ENCODE results near the gene EXD3. TPM values are rescaled to one million over a fixed set of nuclear protein-coding genes. Genes with fewer than 3 reads are reported as not detected.

EXD3 gene
- total RNA-seq, 4 donors from 2014 or later: 2.8 to 16.8 (median 9.1) TPM

DNA sequence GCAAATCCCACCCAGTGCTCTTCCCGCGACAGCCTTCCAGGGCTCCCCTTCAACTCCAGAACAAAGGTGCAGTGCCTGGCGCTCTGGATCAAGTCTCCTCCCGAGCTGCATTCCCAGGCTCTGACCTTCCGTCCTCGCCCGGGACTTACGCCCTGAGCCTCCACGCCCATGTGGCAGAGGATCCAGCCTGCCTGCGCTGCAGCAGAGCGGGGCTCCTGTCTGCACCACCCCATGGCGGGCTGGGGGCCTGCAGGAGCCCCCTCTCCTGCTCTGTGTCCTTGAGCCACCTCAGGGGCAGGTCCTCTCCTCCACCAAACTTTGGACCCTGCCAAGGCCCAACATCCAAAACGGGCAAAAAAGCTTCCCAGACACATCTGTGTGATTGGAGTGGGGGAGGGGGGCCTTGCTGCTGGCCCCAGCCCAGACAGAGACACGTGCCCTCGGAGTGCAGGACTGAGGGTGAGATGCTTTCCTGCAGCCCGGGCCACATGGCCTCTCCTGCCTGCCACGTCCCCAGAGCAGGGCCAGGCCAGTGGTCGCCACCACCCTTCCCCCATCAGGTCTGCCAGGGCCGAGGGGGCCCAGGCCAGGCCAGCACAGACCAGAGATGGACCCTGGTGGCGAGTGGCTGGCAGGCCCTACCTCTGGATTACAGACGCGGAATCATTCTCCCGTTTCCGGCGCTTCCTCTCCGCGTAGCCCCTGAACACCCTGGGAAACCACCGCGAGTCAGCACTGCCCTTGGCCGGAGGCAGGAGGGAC is 31.8 kb upstream of the EXD3 start:
- TF ChIP-seq, protein P1, sequence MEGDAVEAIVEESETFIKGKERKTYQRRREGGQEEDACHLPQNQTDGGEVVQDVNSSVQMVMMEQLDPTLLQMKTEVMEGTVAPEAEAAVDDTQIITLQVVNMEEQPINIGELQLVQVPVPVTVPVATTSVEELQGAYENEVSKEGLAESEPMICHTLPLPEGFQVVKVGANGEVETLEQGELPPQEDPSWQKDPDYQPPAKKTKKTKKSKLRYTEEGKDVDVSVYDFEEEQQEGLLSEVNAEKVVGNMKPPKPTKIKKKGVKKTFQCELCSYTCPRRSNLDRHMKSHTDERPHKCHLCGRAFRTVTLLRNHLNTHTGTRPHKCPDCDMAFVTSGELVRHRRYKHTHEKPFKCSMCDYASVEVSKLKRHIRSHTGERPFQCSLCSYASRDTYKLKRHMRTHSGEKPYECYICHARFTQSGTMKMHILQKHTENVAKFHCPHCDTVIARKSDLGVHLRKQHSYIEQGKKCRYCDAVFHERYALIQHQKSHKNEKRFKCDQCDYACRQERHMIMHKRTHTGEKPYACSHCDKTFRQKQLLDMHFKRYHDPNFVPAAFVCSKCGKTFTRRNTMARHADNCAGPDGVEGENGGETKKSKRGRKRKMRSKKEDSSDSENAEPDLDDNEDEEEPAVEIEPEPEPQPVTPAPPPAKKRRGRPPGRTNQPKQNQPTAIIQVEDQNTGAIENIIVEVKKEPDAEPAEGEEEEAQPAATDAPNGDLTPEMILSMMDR (IDR thresholded peaks at IDR 0.05): no peak
- TF ChIP-seq POLR2A (IDR thresholded peaks at IDR 0.05): peak in 1 of 4 donors; percentile 3
- H3K4me3 ChIP-seq: peak overlapping the region; percentile 28 to 70 (median 55)
- peaks cover 0 to 31% (median 5%) of the 10 kb centered on the region in 3 donors for H3K36me3 ChIP-seq
- 33 to 62% methylated on average over 7 to 14 of the region's 30 CpGs for WGBS, 2 donors
- no peaks in the 10 kb centered on the region for H3K27me3 ChIP-seq
- peak overlapping the region; percentile 75 to 88 (median 86) for H3K27ac ChIP-seq
- DNase-seq: no peak
- intact Hi-C loops (cut with DNase I): no loop called here
- peaks cover 27 to 62% (median 38%) of the 10 kb centered on the region in 3 donors for H3K4me1 ChIP-seq
- H3K9me3 ChIP-seq: no peaks in the 10 kb centered on the region

DNA sequence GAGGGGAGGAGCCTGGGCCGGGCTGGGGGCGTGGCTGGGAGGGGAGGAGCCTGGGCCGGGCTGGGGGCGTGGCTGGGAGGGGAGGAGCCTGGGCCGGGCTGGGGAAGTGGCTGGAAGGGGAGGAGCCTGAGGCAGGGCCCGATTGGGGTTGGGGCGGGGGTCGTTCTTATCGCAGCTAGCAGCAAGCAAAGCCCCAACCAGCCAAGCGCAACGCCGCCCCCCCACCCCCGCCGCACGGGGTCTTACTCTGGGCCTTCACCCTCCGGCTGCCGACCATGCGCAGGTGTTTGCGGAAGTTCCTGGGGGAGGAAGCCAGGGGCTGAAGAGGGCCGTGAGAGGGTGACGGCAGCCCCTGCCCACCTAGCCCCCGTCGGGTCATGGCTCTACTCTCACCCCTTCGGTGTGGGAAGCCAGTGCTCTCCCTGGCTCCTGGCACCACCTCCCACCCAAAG is 31.2 kb upstream of the EXD3 start:
- no peak for DNase-seq
- Histone ChIP-seq H3K9me3 (no peaks in the 10 kb centered on the region), H3K27me3 (no peaks in the 10 kb centered on the region), H3K36me3 (peaks cover 0 to 37% (median 5%) of the 10 kb centered on the region in 3 donors), H3K27ac (peak overlapping the region; percentile 75 to 88 (median 86)), H3K4me1 (peaks cover 23 to 57% (median 33%) of the 10 kb centered on the region in 3 donors), H3K4me3 (peak overlapping the region; percentile 28 to 70 (median 55))
- TF ChIP-seq, protein P1 (IDR thresholded peaks at IDR 0.05): no peak
- TF ChIP-seq POLR2A (IDR thresholded peaks at IDR 0.05): peak in 2 of 4 donors; percentile 15 to 29
- WGBS, 2 donors: 2% methylated on average over 16 of the region's 24 CpGs; no CpG with 5 or more reads in 1 of the 2 donors
- intact Hi-C loops (cut with DNase I): no loop called here

GRCh38 chr9:137453643-137454081 is 30.7 kb upstream of the EXD3 start:
- no peak for TF ChIP-seq POLR2A (IDR thresholded peaks at IDR 0.05)
- TF ChIP-seq, protein P1 (IDR thresholded peaks at IDR 0.05): no peak
- peaks cover 0 to 42% (median 5%) of the 10 kb centered on the region in 3 donors for H3K36me3 ChIP-seq
- H3K27me3 ChIP-seq: no peaks in the 10 kb centered on the region
- WGBS, 2 donors: no CpG with 5 or more reads among the region's 25 CpGs
- H3K4me1 ChIP-seq: peaks cover 23 to 54% (median 31%) of the 10 kb centered on the region in 3 donors
- H3K9me3 ChIP-seq: no peaks in the 10 kb centered on the region
- H3K27ac ChIP-seq: peak overlapping the region in 2 of 4 donors; percentile 36
- no peak for DNase-seq
- H3K4me3 ChIP-seq: peak overlapping the region; percentile 30 to 61 (median 48)
- intact Hi-C loops (cut with DNase I): no loop called here

GRCh38 chr9:137452761-137453642 is 30.0 kb upstream of the EXD3 start:
- 100% methylated on average over 1 of the region's 43 CpGs; no CpG with 5 or more reads in 1 of the 2 donors for WGBS, 2 donors
- TF ChIP-seq POLR2A (IDR thresholded peaks at IDR 0.05): no peak
- TF ChIP-seq, protein P1 (IDR thresholded peaks at IDR 0.05): peak in 1 of 6 experiments; percentile 3
- Histone ChIP-seq H3K27ac (peak overlapping the region in 2 of 4 donors; percentile 36), H3K9me3 (no peaks in the 10 kb centered on the region), H3K4me3 (peak overlapping the region; percentile 30 to 61 (median 48)), H3K4me1 (peaks cover 16 to 47% (median 24%) of the 10 kb centered on the region in 3 donors), H3K36me3 (peaks cover 0 to 47% (median 5%) of the 10 kb centered on the region in 3 donors), H3K27me3 (no peaks in the 10 kb centered on the region)
- no peak for DNase-seq
- intact Hi-C loops (cut with DNase I): no loop called here
